Activated CD8-positive, alpha-beta memory T cell treated with anti-CD3 and anti-CD28 coated beads for 1 hour (primary cell): ENCODE data around the gene CIB4.

Source experiments
- DNase-seq, 2 donors: peaks; one replicate each; pipeline ENCODE4 v3.0.0-alpha.2; 2020; ENCODE audit warnings: low read depth in 1 of 2; ENCODE audit errors: extremely low read depth in 1 of 2

The CIB4 gene

DNA sequence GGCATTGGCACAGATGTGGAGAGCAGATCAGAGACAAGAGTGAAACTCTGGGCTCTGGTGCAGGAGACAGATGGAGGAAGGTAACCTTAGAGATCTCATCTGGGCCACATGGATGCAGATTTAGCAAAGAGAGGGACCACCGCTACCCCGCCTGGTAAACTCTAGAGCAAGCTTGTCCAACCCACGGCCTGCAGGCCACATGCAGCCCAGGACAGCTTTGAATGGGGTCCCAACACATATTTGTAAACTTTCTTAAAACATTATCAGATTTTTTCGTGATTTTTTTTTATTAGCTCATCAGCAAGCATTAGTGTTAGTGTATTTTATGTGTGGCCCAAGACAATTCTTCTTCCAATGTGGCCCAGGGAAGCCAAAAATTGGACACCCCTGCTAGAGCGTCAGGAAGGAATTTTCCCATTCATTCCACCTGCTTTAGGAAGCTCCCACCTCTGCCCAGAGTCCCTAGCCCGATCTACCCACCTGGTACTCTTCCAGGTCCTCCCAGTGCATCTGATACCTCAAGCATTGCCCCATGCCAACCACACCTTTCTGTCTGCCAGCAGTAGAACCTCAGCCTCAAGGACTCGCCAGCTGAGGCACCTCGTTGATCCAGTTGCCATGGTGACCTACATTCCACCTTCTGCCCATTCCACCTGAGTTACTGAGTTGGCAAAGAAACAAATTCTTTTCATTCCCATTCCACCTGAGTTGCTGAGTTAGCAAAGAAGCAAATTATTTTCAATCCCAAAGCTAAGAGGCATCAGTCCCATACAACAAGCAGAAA lies at the start of gene CIB4:
CIB4 (minus strand) TSS at position 586 of the 784 bp plus-strand sequence; CDS start at position 534, 52 bp downstream.
- DNase-seq: no peak

DNA sequence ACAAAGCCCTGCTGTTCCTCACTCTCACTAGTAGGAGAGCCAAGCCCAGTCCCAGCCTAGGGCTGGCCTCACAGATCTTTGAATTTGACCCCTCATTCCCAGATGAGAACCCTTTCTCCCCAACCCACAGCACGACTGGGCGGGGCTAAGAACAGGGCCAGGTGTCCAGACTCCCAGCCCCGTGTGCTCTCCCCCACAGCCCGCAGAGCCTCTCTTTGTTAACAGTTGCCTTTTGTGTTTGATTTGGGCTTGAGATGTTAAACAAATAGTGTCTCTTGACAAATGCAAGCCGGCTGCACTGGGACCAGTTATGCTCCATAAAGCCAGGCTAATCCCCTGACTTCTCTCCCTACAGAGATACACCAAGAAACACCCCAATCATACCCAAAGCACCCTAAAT lies 46.6 kb upstream of the CIB4 start:
- no peak for DNase-seq

- no peak for DNase-seq
Observed at GRCh38 chr2:26687328-26687727, 46.2 kb upstream of the CIB4 start.

- DNase-seq: no peak
Observed at GRCh38 chr2:26685989-26686839, 45.0 kb upstream of the CIB4 start.

DNA sequence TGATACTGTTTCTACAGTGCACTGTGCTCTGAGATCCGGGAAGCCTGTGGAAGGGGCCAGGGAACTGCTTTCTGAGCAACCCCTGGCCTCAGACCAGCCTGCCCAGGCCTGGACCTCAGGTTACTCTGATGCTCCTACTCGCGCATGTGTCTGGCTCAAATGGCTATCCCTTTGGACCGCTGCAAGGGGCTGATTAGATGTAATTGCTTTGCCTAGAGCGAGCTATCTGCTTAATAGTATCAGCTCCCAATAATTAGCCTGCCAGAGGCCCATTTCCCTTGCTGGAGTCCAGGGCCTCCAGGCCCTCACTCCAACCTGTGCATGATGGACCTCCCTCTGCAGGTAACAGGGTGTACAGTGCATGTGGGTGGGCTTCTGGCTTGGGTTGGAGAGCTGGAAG lies 44.2 kb upstream of the CIB4 start:
- DNase-seq: no peak

DNA sequence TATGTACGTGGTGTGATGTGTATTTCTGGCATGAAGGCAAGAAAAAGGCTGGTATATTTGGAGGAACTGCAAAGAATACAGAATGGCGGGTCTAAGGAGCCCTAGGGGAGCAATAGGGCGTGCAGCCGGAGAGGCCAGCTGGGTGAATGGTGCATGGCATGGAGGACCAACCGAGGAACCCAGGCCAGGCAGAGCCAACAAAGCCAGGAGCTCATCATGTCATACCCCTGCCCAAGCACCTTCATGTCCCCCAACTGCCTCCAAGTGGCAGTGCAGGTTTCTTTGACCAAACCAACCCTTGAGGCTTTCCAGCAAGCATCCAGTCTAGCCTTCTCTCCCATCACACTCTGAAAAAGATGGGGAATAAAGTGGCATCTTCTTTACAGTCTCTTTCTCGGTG lies 42.4 kb upstream of the CIB4 start:
- DNase-seq: no peak

GRCh38 chr2:26682155-26682554 lies 41.0 kb upstream of the CIB4 start:
- no peak for DNase-seq

- DNase-seq: no peak
Observed at GRCh38 chr2:26681656-26682055, 40.5 kb upstream of the CIB4 start.

DNA sequence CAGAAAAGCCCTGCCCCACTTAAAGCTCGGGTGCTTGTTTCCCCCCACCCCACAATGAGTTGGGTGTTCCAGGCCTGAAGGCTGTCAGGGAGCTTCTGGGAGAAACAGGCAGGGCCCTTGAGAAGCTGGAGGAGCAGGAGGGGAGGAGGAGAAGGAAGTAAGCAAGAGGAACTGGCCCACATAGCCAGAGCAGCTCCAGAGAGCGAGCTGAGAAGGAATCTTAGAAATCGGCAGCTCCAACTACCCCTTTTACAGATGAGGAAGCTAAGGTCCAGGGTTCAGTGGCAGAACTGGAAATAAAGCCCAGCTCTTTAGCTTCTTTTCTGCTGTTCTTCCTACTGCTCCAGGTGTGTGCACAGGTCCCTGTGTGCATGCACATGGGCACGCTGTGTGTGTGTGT lies 38.7 kb upstream of the CIB4 start:
- no peak for DNase-seq

DNA sequence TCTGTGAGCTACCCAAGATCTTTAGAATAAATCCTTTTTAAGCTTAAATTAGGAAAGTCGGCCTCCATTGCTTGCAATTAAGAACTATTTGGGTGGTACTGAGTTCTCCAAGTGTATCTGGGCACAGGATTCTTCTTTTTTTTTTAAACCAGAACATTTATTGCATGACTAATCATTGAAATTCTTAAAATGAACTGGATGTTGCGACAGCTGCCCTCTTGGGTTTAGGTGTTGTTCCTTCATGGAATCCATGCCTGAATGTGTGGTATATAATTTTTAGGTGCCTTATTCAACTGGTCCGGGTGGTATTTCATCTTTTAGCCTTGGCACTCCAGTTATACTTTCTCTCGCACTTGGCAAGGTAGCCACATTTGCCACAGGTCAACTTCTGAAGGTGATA lies 36.9 kb upstream of the CIB4 start:
- no peak for DNase-seq

DNA sequence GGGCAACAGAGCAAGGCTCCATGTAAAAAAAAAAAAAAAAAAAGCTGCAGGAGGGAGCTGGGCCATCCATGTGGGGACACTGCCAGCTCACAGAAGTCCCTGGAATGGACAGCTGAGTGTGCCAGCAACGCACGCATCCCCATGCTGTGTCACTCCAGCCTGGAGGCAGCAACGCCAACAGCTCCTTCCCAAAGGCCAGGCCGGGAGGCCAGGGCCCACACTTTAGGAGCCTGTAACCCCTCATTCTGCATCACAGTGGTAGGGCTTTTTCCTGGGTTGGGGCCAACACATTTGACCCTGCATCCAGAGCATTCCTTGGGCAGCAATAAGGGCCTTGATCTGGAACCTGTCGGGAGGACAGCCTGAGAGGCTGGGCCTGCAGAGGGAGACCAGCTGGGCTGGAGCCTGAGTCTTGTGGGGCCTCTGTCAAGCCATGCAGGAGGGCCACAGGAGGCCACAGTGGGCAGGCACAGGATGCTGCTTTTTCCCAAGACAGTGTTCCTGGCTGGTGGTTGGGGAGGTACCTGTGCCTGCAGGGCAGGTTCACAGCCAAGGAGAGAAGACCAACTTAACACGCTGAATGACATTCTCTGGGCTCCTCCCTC lies 34.6 kb upstream of the CIB4 start:
- no peak for DNase-seq

- DNase-seq: no peak
Observed at GRCh38 chr2:26674771-26675170, 33.6 kb upstream of the CIB4 start.

DNA sequence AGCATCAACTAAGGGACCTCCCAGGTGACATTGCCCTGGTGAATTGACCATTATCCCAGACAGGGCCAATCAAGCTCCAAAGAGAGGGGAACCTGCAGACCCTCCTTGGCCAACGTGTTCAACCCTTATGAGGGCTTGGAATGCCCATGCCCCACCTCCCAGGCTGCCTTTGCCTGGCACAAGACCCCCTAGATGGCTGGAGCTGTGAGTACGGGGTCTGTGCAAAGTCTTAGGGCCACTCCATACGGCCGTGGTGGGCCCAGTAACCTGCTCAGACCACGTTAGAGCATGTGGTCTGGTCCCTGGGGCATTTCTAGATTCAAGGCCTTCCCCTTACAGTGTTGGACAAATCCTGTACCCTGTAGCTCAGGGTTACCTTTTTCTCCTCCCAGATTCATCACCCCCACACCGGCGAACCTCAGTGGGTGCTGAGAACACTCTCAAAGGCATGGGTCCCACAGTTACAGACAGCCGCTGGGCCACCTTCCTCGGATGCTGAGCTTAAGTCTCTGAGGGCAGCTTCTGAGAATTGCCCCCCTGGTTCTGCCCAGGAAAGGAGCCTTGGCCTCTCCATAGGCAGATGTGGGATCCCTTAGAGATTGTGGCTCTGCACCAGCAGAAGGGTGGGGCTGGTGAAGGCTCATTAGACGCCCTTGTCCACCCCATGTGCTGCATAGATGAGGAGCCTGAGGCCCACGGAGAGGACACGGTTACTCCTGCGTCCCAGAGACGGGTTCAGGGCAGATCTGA lies 33.0 kb upstream of the CIB4 start:
- DNase-seq: no peak

GRCh38 chr2:26672818-26673393 lies 31.7 kb upstream of the CIB4 start:
- DNase-seq: no peak

GRCh38 chr2:26672112-26672817 lies 31.1 kb upstream of the CIB4 start:
- DNase-seq: no peak

DNA sequence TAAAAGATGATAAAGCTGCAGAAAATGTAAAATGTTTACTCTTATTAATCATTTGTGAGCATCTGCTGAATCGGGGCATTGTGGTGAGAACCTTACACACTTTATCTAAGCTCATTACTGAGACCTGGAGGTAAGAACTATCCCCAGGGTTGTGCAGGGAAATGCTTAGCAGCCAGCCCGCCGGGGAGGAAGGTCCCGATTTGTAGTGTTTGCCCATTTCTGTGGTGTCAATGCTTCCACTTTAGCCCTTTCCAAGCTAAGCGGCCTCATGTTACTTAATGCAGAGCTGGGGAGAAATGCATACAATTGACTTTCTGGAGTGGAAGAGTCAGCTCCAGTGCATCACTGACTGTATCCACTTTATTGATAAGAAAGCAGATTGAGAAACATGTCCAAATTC lies 30.5 kb upstream of the CIB4 start:
- DNase-seq: no peak

- DNase-seq: no peak
Observed at GRCh38 chr2:26670931-26671460, 29.8 kb upstream of the CIB4 start.

- DNase-seq: no peak
Observed at GRCh38 chr2:26670171-26670570, 29.0 kb upstream of the CIB4 start.

GRCh38 chr2:26668856-26669750 lies 27.9 kb upstream of the CIB4 start:
- no peak for DNase-seq
